CD8-positive, alpha-beta memory T cell (primary cell): ENCODE results near the gene FRMD4A. TPM values are rescaled to one million over a fixed set of nuclear protein-coding genes. Genes with fewer than 3 reads are reported as not detected.
"Not testable (repeated sequence)": the region's sequence is repeated elsewhere in the genome, so short reads cannot be mapped to it uniquely, and the experiment has no call there.

Source experiments
- CTCF ChIA-PET: fragments of 350-600 bp; sonication (Branson Sonifier 250); formaldehyde crosslinking; loops from one replicate; lab custom pipeline; 2021; ENCODE audit warnings: antibody characterized with exemption; lab: Charles Lee
- POLR2A ChIA-PET: fragments of 350-600 bp; sonication (Branson Sonifier 250); formaldehyde crosslinking; loops from one replicate; lab custom pipeline; 2021; ENCODE audit warnings: antibody characterized with exemption; lab: Charles Lee
- DNase-seq, 5 donors: peaks; one replicate each; pipeline versions ENCODE4 v3.0.0 to v3.0.0-alpha.2; 2020 to 2022; ENCODE audit warnings: mixed read lengths in 1 of 5
- H3K27ac ChIP-seq: one replicate; pipeline ENCODE4 v1.7.0; 2013; ENCODE audit warnings: low read depth, mild to moderate bottlenecking, low read length, moderate library complexity
- H3K27me3 ChIP-seq: 2 replicates; pipeline ENCODE4 v1.7.0; 2013; ENCODE audit warnings: low read length, mild to moderate bottlenecking; ENCODE audit not compliant: insufficient read depth, poor library complexity, severe bottlenecking
- H3K36me3 ChIP-seq: 2 replicates; pipeline ENCODE4 v1.7.0; 2013; ENCODE audit warnings: mild to moderate bottlenecking, low read length, moderate library complexity; ENCODE audit not compliant: insufficient read depth
- H3K4me1 ChIP-seq: 2 replicates; pipeline ENCODE4 v1.7.0; 2013; ENCODE audit warnings: mild to moderate bottlenecking, low read length, moderate library complexity; ENCODE audit not compliant: insufficient read depth
- H3K4me3 ChIP-seq: 2 replicates; pipeline ENCODE4 v1.7.0; 2013; ENCODE audit warnings: mild to moderate bottlenecking, low read length
- H3K9me3 ChIP-seq: 2 replicates; pipeline ENCODE4 v1.7.0; 2013; ENCODE audit warnings: mild to moderate bottlenecking, low read length
- H3K27ac Mint-ChIP-seq, 8 donors: one replicate each; pipeline ENCODE4 v1.8.0; 2020 to 2021; ENCODE audit warnings: mixed read lengths in 8 of 8, mild to moderate bottlenecking in 6 of 8, inconsistent platforms in 3 of 8, moderate library complexity in 3 of 8
- H3K27me3 Mint-ChIP-seq, 2 donors: one replicate each; pipeline ENCODE4 v1.8.0; 2020 to 2021; ENCODE audit warnings: mixed read lengths in 2 of 2, mild to moderate bottlenecking in 1 of 2, moderate library complexity in 1 of 2
- H3K36me3 Mint-ChIP-seq, 3 donors: one replicate each; pipeline ENCODE4 v1.8.0; 2020 to 2021; ENCODE audit warnings: mixed read lengths in 3 of 3, inconsistent platforms in 1 of 3, mild to moderate bottlenecking in 1 of 3
- H3K4me1 Mint-ChIP-seq, 3 donors: one replicate each; pipeline ENCODE4 v1.8.0; 2020 to 2021; ENCODE audit warnings: mixed read lengths in 3 of 3, inconsistent platforms in 1 of 3, mild to moderate bottlenecking in 1 of 3
- H3K4me3 Mint-ChIP-seq, 7 donors: one replicate each; pipeline ENCODE4 v1.8.0; 2020 to 2021; ENCODE audit warnings: mixed read lengths in 7 of 7, mild to moderate bottlenecking in 6 of 7, moderate library complexity in 4 of 7, inconsistent platforms in 2 of 7
- H3K9me3 Mint-ChIP-seq, 5 donors: one replicate each; pipeline ENCODE4 v1.8.0; 2020 to 2022; ENCODE audit warnings: mixed read lengths in 5 of 5, mild to moderate bottlenecking in 3 of 5, moderate library complexity in 2 of 5, inconsistent platforms in 1 of 5
- polyA plus RNA-seq: library from polyadenylated mRNA; unstranded; fragments of 300-500 nt; fragmentation: Illumina TruSeq; gene quantifications from one replicate; pipeline ENCODE4 v1.2.3, GENCODE V29; 2021
- total RNA-seq, 2 experiments: library from RNA; stranded (reverse); gene quantifications; one replicate each; pipeline ENCODE4 v1.2.3, GENCODE V29; 2021

Gene FRMD4A
- total and polyA plus RNA-seq, 3 experiments from 2014 or later = 0.21 to 2.7 (median 2.1) TPM

DNA sequence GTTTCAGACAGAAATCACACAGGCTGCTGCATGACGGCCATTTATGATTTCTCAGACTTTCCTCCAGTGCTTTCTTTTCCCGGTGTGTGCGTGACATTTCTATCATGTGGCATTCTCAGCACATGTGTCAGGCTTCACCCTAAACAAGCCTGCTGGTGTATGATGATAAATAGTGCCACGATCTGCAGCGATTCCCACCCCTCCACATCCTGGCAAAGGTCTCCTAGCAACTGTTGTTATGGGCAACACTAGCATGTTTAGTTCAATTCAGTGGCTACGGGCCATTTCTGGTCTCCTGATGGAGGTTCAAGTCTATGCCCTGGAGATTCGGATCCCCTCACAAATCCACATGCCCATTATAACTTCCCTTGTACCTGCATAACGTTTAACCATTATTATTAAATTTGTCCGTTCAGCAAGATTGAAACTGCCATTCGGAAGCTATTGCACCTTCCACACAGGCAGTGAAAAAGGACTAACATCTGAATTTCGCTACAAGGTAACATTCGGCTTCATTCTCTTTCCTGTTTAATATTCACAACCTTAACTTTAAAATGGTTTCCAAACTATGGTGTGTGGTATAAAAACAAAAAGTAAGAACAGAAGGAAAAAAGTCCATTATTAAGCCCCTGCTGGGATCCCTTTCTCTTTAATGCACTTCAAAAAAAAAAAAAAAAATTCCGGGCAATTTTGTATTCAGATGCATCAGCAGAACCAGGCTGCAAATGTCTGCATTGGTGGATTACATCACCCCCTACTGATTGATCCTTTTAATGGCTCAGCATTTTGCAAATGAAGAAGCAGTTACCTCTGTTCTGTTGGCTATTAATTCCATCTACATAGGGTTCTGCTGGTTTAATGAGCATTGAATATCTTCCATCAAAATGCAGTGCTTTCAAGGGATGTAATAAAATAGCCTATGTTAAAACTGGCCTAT is 90.2 kb downstream of the FRMD4A start:
- Histone ChIP-seq H3K9me3 (no peaks in the 10 kb centered on the region), H3K36me3 (no peaks in the 10 kb centered on the region), H3K27me3 (no peaks in the 10 kb centered on the region), H3K4me3 (no peak overlapping the region), H3K27ac (no peak overlapping the region), H3K4me1 (no peaks in the 10 kb centered on the region)
- ChIA-PET POLR2A (no interaction called here), CTCF (no interaction called here)
- H3K27me3 Mint-ChIP-seq = peaks cover 13 to 57% of the 10 kb centered on the region in 2 donors
- H3K4me3 Mint-ChIP-seq = no peak overlapping the region
- no peaks in the 10 kb centered on the region for H3K36me3 Mint-ChIP-seq
- peaks cover 0 to 1% (median 0%) of the 10 kb centered on the region in 5 donors for H3K9me3 Mint-ChIP-seq
- no peak overlapping the region for H3K27ac Mint-ChIP-seq
- H3K4me1 Mint-ChIP-seq = peaks cover 0 to 5% (median 3%) of the 10 kb centered on the region in 3 donors
- DNase-seq = no peak

DNA sequence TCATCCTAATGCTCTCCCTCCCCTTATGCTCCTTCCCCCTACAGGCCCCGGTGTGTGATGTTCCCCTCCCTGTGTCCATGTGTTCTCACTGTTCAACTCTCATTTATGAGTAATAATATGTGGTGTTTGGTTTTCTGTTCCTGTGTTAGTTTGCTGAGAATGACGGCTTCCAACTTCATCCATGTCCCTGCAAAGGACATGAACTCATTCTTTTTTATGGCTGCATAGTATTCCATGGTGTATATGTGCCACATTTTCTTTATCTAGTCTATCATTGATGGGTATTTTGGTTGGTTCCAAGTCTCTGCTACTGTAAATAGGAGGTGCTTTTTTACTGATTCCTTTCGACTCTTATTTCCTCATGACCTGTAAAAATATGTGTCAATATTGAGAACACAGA is 92.1 kb downstream of the FRMD4A start:
- H3K4me1 Mint-ChIP-seq, H3K4me3 ChIP-seq, H3K27ac ChIP-seq, CTCF ChIA-PET, H3K27me3 ChIP-seq, DNase-seq, H3K9me3 Mint-ChIP-seq, H3K4me1 ChIP-seq, H3K36me3 ChIP-seq, POLR2A ChIA-PET, H3K36me3 Mint-ChIP-seq, H3K4me3 Mint-ChIP-seq, H3K27ac Mint-ChIP-seq, H3K9me3 ChIP-seq: not testable (repeated sequence)
- peaks cover 18 to 61% of the 10 kb centered on the region in 2 donors for H3K27me3 Mint-ChIP-seq

DNA sequence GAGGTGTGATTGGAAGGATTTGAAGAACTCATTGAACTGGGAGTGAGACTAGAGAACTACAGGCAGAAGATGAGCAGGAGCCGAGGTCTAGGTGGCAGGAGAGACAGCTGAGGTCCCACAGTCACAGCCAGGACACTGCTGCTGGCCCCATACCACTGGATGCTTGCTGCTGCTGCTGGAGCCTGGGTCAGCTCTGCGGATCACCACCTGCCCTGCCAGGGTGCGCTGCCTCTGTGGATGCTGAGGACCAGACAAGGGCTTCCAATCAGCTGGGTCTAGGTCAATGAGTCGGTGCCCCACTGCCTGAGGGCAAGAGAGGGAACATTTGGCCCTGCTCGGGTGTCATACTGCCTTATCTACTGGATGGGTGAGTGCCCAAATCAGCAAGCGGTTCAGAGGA is 94.4 kb downstream of the FRMD4A start:
- no peak overlapping the region for H3K27ac Mint-ChIP-seq
- peaks cover 15 to 63% of the 10 kb centered on the region in 2 donors for H3K27me3 Mint-ChIP-seq
- no peaks in the 10 kb centered on the region for H3K4me1 ChIP-seq
- H3K36me3 Mint-ChIP-seq = no peaks in the 10 kb centered on the region
- no peaks in the 10 kb centered on the region for H3K27me3 ChIP-seq
- POLR2A ChIA-PET = no interaction called here
- no peak overlapping the region for H3K4me3 ChIP-seq
- H3K4me3 Mint-ChIP-seq = no peak overlapping the region
- H3K4me1 Mint-ChIP-seq = peaks cover 4 to 10% (median 10%) of the 10 kb centered on the region in 3 donors
- H3K36me3 ChIP-seq = no peaks in the 10 kb centered on the region
- H3K9me3 ChIP-seq = no peaks in the 10 kb centered on the region
- peaks cover 0 to 2% (median 0%) of the 10 kb centered on the region in 5 donors for H3K9me3 Mint-ChIP-seq
- H3K27ac ChIP-seq = no peak overlapping the region
- CTCF ChIA-PET = no interaction called here
- DNase-seq = no peak

DNA sequence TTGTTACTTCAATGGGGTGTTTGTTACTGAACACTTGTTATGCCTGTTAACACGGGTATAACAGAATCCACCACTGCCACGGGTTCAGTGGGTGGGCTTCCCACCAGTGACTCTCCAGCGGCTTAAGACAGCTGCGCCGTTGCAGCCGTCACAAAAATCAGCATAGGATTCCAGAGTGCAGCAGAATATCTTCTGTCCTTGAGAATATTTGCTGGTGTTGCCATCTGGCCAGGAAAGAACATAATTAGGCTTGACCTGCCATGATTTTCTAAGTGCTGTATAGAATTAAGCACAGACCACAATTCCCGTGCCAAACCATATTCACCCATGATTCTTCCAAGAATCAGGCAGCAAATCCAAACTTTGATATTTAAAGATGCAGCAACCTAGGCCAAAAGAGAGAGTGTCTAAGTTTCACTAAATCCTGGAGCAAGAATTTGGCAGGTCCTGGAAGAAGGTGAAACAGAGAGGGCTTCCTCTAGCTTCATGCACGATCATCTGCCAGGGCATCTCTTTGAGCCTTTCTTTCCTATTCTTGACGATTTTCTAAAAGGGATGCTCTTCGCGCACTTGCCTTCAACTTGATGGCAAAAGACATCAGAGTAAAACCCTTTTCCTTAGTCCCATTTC is 95.0 kb downstream of the FRMD4A start:
- Histone ChIP-seq H3K27ac (no peak overlapping the region), H3K4me1 (no peaks in the 10 kb centered on the region), H3K4me3 (no peak overlapping the region), H3K36me3 (no peaks in the 10 kb centered on the region), H3K9me3 (no peaks in the 10 kb centered on the region), H3K27me3 (no peaks in the 10 kb centered on the region)
- H3K9me3 Mint-ChIP-seq = peaks cover 0 to 4% (median 0%) of the 10 kb centered on the region in 5 donors
- H3K27me3 Mint-ChIP-seq = peaks cover 21 to 66% of the 10 kb centered on the region in 2 donors
- POLR2A ChIA-PET = no interaction called here
- DNase-seq = no peak
- no peak overlapping the region for H3K27ac Mint-ChIP-seq
- H3K36me3 Mint-ChIP-seq = no peaks in the 10 kb centered on the region
- CTCF ChIA-PET = no interaction called here
- peaks cover 4 to 16% (median 13%) of the 10 kb centered on the region in 3 donors for H3K4me1 Mint-ChIP-seq
- no peak overlapping the region for H3K4me3 Mint-ChIP-seq

DNA sequence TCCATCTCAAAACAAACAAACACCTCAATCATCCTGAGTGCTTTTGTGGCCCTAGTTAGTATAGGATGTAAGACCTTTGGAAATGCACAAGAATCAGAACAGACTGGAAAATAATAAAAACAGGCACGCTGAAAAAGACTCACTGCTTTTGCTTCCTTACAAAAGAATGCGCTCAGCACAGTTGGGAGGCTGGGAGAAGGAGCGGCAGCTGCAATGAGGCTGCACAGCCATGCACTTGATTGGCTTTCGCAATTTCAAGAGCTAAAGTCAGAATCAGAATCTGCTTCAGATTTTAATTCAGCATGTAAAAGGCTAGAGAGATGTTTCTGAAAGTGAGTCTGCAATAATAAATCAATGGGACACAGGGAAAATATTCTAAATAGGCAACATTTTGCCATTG is 97.2 kb downstream of the FRMD4A start:
- ChIA-PET CTCF (no interaction called here), POLR2A (no interaction called here)
- H3K4me1 ChIP-seq = no peaks in the 10 kb centered on the region
- H3K4me3 ChIP-seq = no peak overlapping the region
- no peak for DNase-seq
- Mint-ChIP-seq H3K36me3 (no peaks in the 10 kb centered on the region), H3K27ac (no peak overlapping the region), H3K4me3 (no peak overlapping the region), H3K27me3 (peaks cover 21 to 60% of the 10 kb centered on the region in 2 donors), H3K9me3 (peaks cover 0 to 6% (median 0%) of the 10 kb centered on the region in 5 donors), H3K4me1 (peaks cover 4 to 11% (median 10%) of the 10 kb centered on the region in 3 donors)
- no peak overlapping the region for H3K27ac ChIP-seq
- H3K36me3 ChIP-seq = no peaks in the 10 kb centered on the region
- no peaks in the 10 kb centered on the region for H3K9me3 ChIP-seq
- no peaks in the 10 kb centered on the region for H3K27me3 ChIP-seq

DNA sequence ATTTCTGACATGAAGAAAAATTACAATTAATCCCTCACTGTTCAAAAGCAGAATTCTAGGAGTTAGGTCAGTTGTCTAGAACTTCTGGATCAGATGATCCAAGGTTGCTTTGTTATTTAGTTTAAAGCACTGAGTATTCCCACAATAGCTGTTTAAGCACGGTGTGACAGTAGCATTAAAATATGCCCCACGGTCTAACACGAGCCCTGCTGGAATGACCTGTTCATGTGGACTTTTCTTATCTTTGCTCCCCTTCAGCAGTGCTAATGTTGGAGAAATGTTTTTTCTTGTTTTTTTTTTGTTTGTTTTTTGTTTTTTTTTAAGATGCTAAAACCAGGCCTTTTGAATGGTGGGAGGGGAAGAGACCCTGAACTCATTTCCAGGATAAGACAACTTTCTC is 101.9 kb downstream of the FRMD4A start:
- H3K9me3 Mint-ChIP-seq, H3K4me1 ChIP-seq, H3K36me3 Mint-ChIP-seq, POLR2A ChIA-PET, H3K4me3 Mint-ChIP-seq, DNase-seq, H3K27me3 ChIP-seq, H3K9me3 ChIP-seq, CTCF ChIA-PET, H3K27ac ChIP-seq, H3K36me3 ChIP-seq, H3K27ac Mint-ChIP-seq, H3K4me3 ChIP-seq: not testable (repeated sequence)
- peaks cover 16 to 61% of the 10 kb centered on the region in 2 donors for H3K27me3 Mint-ChIP-seq
- peaks cover 4 to 11% (median 10%) of the 10 kb centered on the region in 3 donors for H3K4me1 Mint-ChIP-seq

DNA sequence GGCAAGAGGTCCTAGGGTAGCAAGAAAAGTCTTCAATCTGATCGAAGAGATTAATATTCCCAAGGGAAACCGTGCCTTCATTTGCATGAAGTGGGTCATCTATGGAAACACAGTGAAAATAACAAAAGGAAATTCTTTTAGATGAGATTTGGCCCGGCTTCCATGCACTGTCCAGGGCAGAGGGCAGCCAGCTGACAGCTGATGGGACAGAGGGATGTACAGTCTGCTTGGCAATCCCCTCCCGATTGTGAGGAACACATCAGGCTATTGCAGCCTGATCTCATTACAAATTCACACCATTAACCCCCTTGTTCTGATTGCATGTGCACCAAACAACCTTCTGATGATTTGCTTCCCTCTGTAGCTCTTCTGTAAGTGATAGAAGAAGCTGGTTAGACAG is 105.3 kb downstream of the FRMD4A start:
- peaks cover 17 to 59% of the 10 kb centered on the region in 2 donors for H3K27me3 Mint-ChIP-seq
- H3K4me3 Mint-ChIP-seq = no peak overlapping the region
- no peaks in the 10 kb centered on the region for H3K27me3 ChIP-seq
- H3K4me3 ChIP-seq = no peak overlapping the region
- H3K9me3 ChIP-seq = no peaks in the 10 kb centered on the region
- H3K27ac ChIP-seq = no peak overlapping the region
- no peak for DNase-seq
- no peaks in the 10 kb centered on the region for H3K36me3 Mint-ChIP-seq
- H3K36me3 ChIP-seq = no peaks in the 10 kb centered on the region
- POLR2A ChIA-PET = no interaction called here
- CTCF ChIA-PET = no interaction called here
- H3K27ac Mint-ChIP-seq = no peak overlapping the region
- H3K4me1 Mint-ChIP-seq = no peaks in the 10 kb centered on the region
- no peaks in the 10 kb centered on the region for H3K4me1 ChIP-seq
- H3K9me3 Mint-ChIP-seq = peaks cover 0 to 3% (median 0%) of the 10 kb centered on the region in 5 donors

DNA sequence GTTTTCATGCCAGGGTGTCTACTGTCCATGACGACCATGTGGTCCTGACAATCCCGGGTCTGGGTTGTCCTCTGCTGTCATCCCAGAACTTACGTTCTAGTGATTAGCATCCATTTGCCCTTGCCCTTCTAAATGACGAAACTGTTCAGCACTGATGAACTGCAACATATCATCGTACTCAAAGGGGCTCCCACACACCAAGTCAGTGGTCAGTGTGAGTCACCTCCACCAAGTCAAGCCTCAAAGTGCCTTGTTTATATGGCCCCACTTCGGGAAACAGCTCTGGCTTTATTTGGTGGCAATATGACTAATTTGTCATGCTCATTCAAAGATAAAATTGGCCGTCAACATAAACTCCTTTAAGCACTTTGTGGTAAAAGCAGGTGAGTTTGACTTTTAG is 110.7 kb downstream of the FRMD4A start:
- DNase-seq = no peak
- Mint-ChIP-seq H3K27me3 (peaks cover 10 to 48% of the 10 kb centered on the region in 2 donors), H3K36me3 (peaks cover 0 to 1% (median 0%) of the 10 kb centered on the region in 3 donors), H3K4me3 (no peak overlapping the region), H3K27ac (no peak overlapping the region), H3K9me3 (no peaks in the 10 kb centered on the region), H3K4me1 (no peaks in the 10 kb centered on the region)
- CTCF ChIA-PET = no interaction called here
- no peak overlapping the region for H3K27ac ChIP-seq
- no peaks in the 10 kb centered on the region for H3K36me3 ChIP-seq
- H3K4me3 ChIP-seq = no peak overlapping the region
- POLR2A ChIA-PET = no interaction called here
- H3K27me3 ChIP-seq = no peaks in the 10 kb centered on the region
- H3K9me3 ChIP-seq = no peaks in the 10 kb centered on the region
- H3K4me1 ChIP-seq = no peaks in the 10 kb centered on the region
